ENCODE results near the gene ARL17A.
"Not testable (repeated sequence)": the region's sequence is repeated elsewhere in the genome, so short reads cannot be mapped to it uniquely, and the experiment has no call there.

Gene ARL17A

GRCh38 chr17:46481310-46481709 lies 98.2 kb downstream of the ARL17A start:
- not testable (repeated sequence) for H3K27me3 ChIP-seq (ENCODE audit: insufficient read depth, poor library complexity, severe bottlenecking); DNase-seq (ENCODE audit: low read depth in 1 of 2, low spot score in 1 of 2); H3K27ac ChIP-seq (replicated peaks); H3K4me3 ChIP-seq (replicated peaks; ENCODE audit: insufficient read depth, low read length)

GRCh38 chr17:46478823-46479222 lies 100.7 kb downstream of the ARL17A start:
- not testable (repeated sequence) for H3K27me3 ChIP-seq (ENCODE audit: insufficient read depth, poor library complexity, severe bottlenecking); H3K4me3 ChIP-seq (replicated peaks; ENCODE audit: insufficient read depth, low read length); H3K27ac ChIP-seq (replicated peaks); DNase-seq (ENCODE audit: low read depth in 1 of 2, low spot score in 1 of 2)

- not testable (repeated sequence) for H3K27me3 ChIP-seq (ENCODE audit: insufficient read depth, poor library complexity, severe bottlenecking); H3K27ac ChIP-seq (replicated peaks); H3K4me3 ChIP-seq (replicated peaks; ENCODE audit: insufficient read depth, low read length)
Measured at GRCh38 chr17:46475583-46475982, 103.9 kb downstream of the ARL17A start.

GRCh38 chr17:46474489-46474888 lies 105.0 kb downstream of the ARL17A start:
- H3K27me3 ChIP-seq (ENCODE audit: insufficient read depth, poor library complexity, severe bottlenecking); DNase-seq (ENCODE audit: low read depth in 1 of 2, low spot score in 1 of 2); H3K4me3 ChIP-seq (replicated peaks; ENCODE audit: insufficient read depth, low read length); H3K27ac ChIP-seq (replicated peaks): not testable (repeated sequence)

More at GRCh38 chr17:46475583-46475982, 103.9 kb downstream of the ARL17A start:
- DNase-seq (ENCODE audit: low read depth in 1 of 2, low spot score in 1 of 2) = not testable (repeated sequence)

GRCh38 chr17:46467618-46468017 lies 111.9 kb downstream of the ARL17A start:
- H3K27ac ChIP-seq (replicated peaks); H3K4me3 ChIP-seq (replicated peaks; ENCODE audit: insufficient read depth, low read length); DNase-seq (ENCODE audit: low read depth in 1 of 2, low spot score in 1 of 2); H3K27me3 ChIP-seq (ENCODE audit: insufficient read depth, poor library complexity, severe bottlenecking): not testable (repeated sequence)
